PC-3 (cell line): ENCODE measurements around the gene SUGP1. TPM values are rescaled to one million over a fixed set of nuclear protein-coding genes. Genes with fewer than 3 reads are reported as not detected.

Experiments
- ATAC-seq: fragments of 200-7000 bp; cut with Tn5 transposase; 2 replicates; pipeline ENCODE4 v1.9.1; 2020; ENCODE audit warnings: mild to moderate bottlenecking, moderate library complexity
- BruUV-seq: library from RNA; stranded (reverse); fragments of 400-500 nt; replicated peaks from 2 replicates; lab custom pipeline; 2021; lab: Mats Ljungman, UMichigan
- CTCF ChIA-PET: fragments of 300-600 bp; sonication (Branson Sonifier 250); formaldehyde crosslinking; loops from one replicate; lab custom pipeline; 2022; ENCODE audit warnings: antibody characterized with exemption; lab: Charles Lee
- POLR2A ChIA-PET: fragments of 300-600 bp; sonication (Branson Sonifier 250); formaldehyde crosslinking; loops from one replicate; lab custom pipeline; 2022; ENCODE audit warnings: antibody characterized with exemption; ENCODE audit not compliant: unreplicated experiment; lab: Charles Lee
- DNase-seq: peaks from one replicate; pipeline ENCODE4 v3.0.0-alpha.2; 2015
- H2AFZ ChIP-seq: fragments of 300-600 bp; sonication (generic); 2 replicates; pipeline ENCODE4 v1.6.0; 2016; ENCODE audit warnings: antibody characterized with exemption, low read length
- H3F3A ChIP-seq: fragments of 300-600 bp; sonication (generic); one replicate; pipeline ENCODE4 v1.6.0; 2017; ENCODE audit warnings: antibody characterized with exemption, low read length, control low read depth, mild to moderate bottlenecking; ENCODE audit not compliant: unreplicated experiment
- H3K27ac ChIP-seq: fragments of 300-600 bp; sonication (generic); 2 replicates; pipeline ENCODE4 v1.5.1; 2016; ENCODE audit warnings: mild to moderate bottlenecking, low read length
- H3K27me3 ChIP-seq: fragments of 300-600 bp; sonication (generic); 2 replicates; pipeline ENCODE4 v1.6.1; 2016; ENCODE audit warnings: low read length, mixed read lengths
- H3K36me3 ChIP-seq: fragments of 300-600 bp; sonication (generic); 2 replicates; pipeline ENCODE4 v1.6.1; 2016; ENCODE audit warnings: low read depth, mixed run types, low read length, mixed read lengths
- H3K4me1 ChIP-seq: fragments of 300-600 bp; sonication (generic); 2 replicates; pipeline ENCODE4 v1.5.1; 2016; ENCODE audit warnings: low read length; ENCODE audit not compliant: insufficient read depth
- H3K4me2 ChIP-seq: fragments of 300-600 bp; sonication (generic); 2 replicates; pipeline ENCODE4 v1.6.0; 2016; ENCODE audit warnings: low read length
- H3K4me3 ChIP-seq: fragments of 300-600 bp; sonication (generic); 2 replicates; pipeline ENCODE4 v1.5.1; 2016; ENCODE audit warnings: mild to moderate bottlenecking, low read length, mixed read lengths
- H3K79me2 ChIP-seq: fragments of 300-600 bp; sonication (generic); 2 replicates; pipeline ENCODE4 v1.6.1; 2017; ENCODE audit warnings: low read length, mixed read lengths
- H3K9ac ChIP-seq: fragments of 300-600 bp; sonication (generic); 2 replicates; pipeline ENCODE4 v1.6.0; 2016; ENCODE audit warnings: mild to moderate bottlenecking, low read length
- H3K9me2 ChIP-seq: fragments of 300-600 bp; sonication (generic); replicated peaks from 2 replicates; pipeline ENCODE4 v1.6.1; 2016; ENCODE audit warnings: mixed run types, low read length, mixed read lengths
- H3K9me3 ChIP-seq: fragments of 300-600 bp; sonication (generic); 2 replicates; pipeline ENCODE4 v1.6.1; 2016; ENCODE audit warnings: low read length, mixed read lengths
- H4K20me1 ChIP-seq: fragments of 300-600 bp; sonication (generic); 2 replicates; pipeline ENCODE4 v1.6.1; 2016; ENCODE audit warnings: low read length, mixed read lengths
- CTCF ChIP-seq: fragments of 300-600 bp; sonication (generic); conservative IDR thresholded peaks from 2 replicates; pipeline ENCODE4 v1.5.1; 2017; ENCODE audit warnings: antibody characterized with exemption, low read depth, mild to moderate bottlenecking, low read length
- EZH2 ChIP-seq: fragments of 300-600 bp; sonication (generic); IDR thresholded peaks from one replicate; pipeline ENCODE4 v1.6.1; 2017; ENCODE audit warnings: antibody characterized with exemption, mild to moderate bottlenecking, low read length; ENCODE audit not compliant: unreplicated experiment
- EZH2phosphoT487 ChIP-seq: fragments of 300-600 bp; sonication (generic); IDR thresholded peaks from 2 replicates; pipeline ENCODE4 v1.6.1; 2018; ENCODE audit warnings: mild to moderate bottlenecking, antibody characterized with exemption, low read length, borderline replicate concordance
- intact Hi-C: fragments of 100-400 bp; cut with micrococcal nuclease; formaldehyde crosslinking; loops from 2 replicates; pipeline ENCODE4 v1.9.0; 2023
- total RNA-seq: library from RNA; depleted of rRNA; stranded (reverse); fragments of >200 nt; gene quantifications from 2 replicates; pipeline ENCODE4 v1.2.3, GENCODE V29; 2014

Gene SUGP1
- total RNA-seq, 1 experiment from 2014 or later = 42.1 TPM

GRCh38 chr19:19262190-19263057 is 57.9 kb downstream of the SUGP1 start:
- no peak overlapping the region for H3K27ac ChIP-seq
- POLR2A ChIA-PET = no interaction called here
- H4K20me1 ChIP-seq = no peaks in the 10 kb centered on the region
- no peak for TF ChIP-seq EZH2phosphoT487
- DNase-seq (no peak), ATAC-seq (no peak)
- H3K9ac ChIP-seq = no peak overlapping the region
- H3F3A ChIP-seq = no peaks in the 10 kb centered on the region
- intact Hi-C loops = no loop called here
- no peaks in the 10 kb centered on the region for H3K4me1 ChIP-seq
- no peaks in the 10 kb centered on the region for H3K9me2 ChIP-seq
- no peak overlapping the region for H2AFZ ChIP-seq
- H3K4me2 ChIP-seq = no peak overlapping the region
- peaks cover 14% of the 10 kb centered on the region for H3K27me3 ChIP-seq
- no peaks in the 10 kb centered on the region for H3K9me3 ChIP-seq
- no TSS peak for BruUV-seq
- no peaks in the 10 kb centered on the region for H3K36me3 ChIP-seq
- CTCF ChIA-PET = no interaction called here
- H3K4me3 ChIP-seq = no peak overlapping the region
- no peaks in the 10 kb centered on the region for H3K79me2 ChIP-seq

GRCh38 chr19:19261350-19262189 is 58.7 kb downstream of the SUGP1 start:
- no peak overlapping the region for H3K27ac ChIP-seq

More at GRCh38 chr19:19261350-19262189, 58.7 kb downstream of the SUGP1 start:
- no peaks in the 10 kb centered on the region for H3K79me2 ChIP-seq
- DNase-seq = no peak
- no peak overlapping the region for H3K4me3 ChIP-seq
- intact Hi-C loops = no loop called here
- H3K27me3 ChIP-seq = peaks cover 14% of the 10 kb centered on the region
- ChIA-PET POLR2A (no interaction called here), CTCF (no interaction called here)
- no peaks in the 10 kb centered on the region for H4K20me1 ChIP-seq
- H3K9me2 ChIP-seq = no peaks in the 10 kb centered on the region
- H3F3A ChIP-seq = no peaks in the 10 kb centered on the region
- no peaks in the 10 kb centered on the region for H3K9me3 ChIP-seq
- no peak overlapping the region for H3K4me2 ChIP-seq
- TF ChIP-seq EZH2 (no peak), EZH2phosphoT487 (no peak), CTCF (no peak)
- H3K9ac ChIP-seq = no peak overlapping the region
- ATAC-seq = no peak
- H3K36me3 ChIP-seq = no peaks in the 10 kb centered on the region
- BruUV-seq = no TSS peak
- H2AFZ ChIP-seq = no peak overlapping the region
- H3K4me1 ChIP-seq = no peaks in the 10 kb centered on the region
